Peyer's patch (tissue), 4 donors: ENCODE results near the gene GFOD1. TPM values are rescaled to one million over a fixed set of nuclear protein-coding genes. Genes with fewer than 3 reads are reported as not detected.

ENCODE experiments used
- DNase-seq, 3 donors: peaks; one replicate each; pipeline ENCODE4 v3.0.0-alpha.2; 2017 to 2019
- H3K27ac ChIP-seq, 4 donors: fragments of 200-600 bp; sonication (generic); one replicate each; pipeline ENCODE4 v1.5.1; 2016 to 2019
- H3K27me3 ChIP-seq, 2 donors: fragments of 200-600 bp; sonication (generic); one replicate each; pipeline ENCODE4 v1.5.1; 2019
- H3K36me3 ChIP-seq, 3 donors: fragments of 200-600 bp; sonication (generic); one replicate each; pipeline ENCODE4 v1.5.1; 2016 to 2019
- H3K4me1 ChIP-seq, 4 donors: fragments of 200-600 bp; sonication (generic); one replicate each; pipeline ENCODE4 v1.5.1; 2016 to 2019
- H3K4me3 ChIP-seq, 4 donors: fragments of 200-600 bp; sonication (generic); 1 replicate in 3 of 4; 2 replicates in 1 of 4; pipeline ENCODE4 v1.5.1; 2016 to 2019; ENCODE audit warnings: mild to moderate bottlenecking in 1 of 4
- H3K9me3 ChIP-seq, 4 donors: fragments of 200-600 bp; sonication (generic); one replicate each; pipeline ENCODE4 v1.5.1; 2016 to 2019; ENCODE audit warnings: mild to moderate bottlenecking in 1 of 4
- POLR2A ChIP-seq, 2 donors: fragments of 450-650 bp; IDR thresholded peaks; one replicate each; pipeline ENCODE4 v1.5.1; 2017; ENCODE audit warnings: antibody characterized with exemption in 2 of 2, mild to moderate bottlenecking in 2 of 2, moderate library complexity in 2 of 2
- total RNA-seq, 4 donors: library from RNA; depleted of rRNA; stranded (reverse); fragments of >200 nt; gene quantifications; one replicate each; pipeline ENCODE4 v1.1.0, GENCODE V29; 2016
- TF ChIP-seq, protein P1 (sequence below), 6 experiments: fragments of 450-650 bp in 4 of 6; fragments of 200-600 bp in 2 of 6; sonication (generic) in 1 of 6; IDR thresholded peaks; one replicate each; pipeline ENCODE4 v1.5.1; 2017 to 2019; ENCODE audit warnings: antibody characterized with exemption in 6 of 6, mild to moderate bottlenecking in 3 of 6, moderate library complexity in 1 of 6

GFOD1 gene
- total RNA-seq, 4 donors from 2014 or later, result 10.7 to 24.2 (median 17.6) TPM

DNA sequence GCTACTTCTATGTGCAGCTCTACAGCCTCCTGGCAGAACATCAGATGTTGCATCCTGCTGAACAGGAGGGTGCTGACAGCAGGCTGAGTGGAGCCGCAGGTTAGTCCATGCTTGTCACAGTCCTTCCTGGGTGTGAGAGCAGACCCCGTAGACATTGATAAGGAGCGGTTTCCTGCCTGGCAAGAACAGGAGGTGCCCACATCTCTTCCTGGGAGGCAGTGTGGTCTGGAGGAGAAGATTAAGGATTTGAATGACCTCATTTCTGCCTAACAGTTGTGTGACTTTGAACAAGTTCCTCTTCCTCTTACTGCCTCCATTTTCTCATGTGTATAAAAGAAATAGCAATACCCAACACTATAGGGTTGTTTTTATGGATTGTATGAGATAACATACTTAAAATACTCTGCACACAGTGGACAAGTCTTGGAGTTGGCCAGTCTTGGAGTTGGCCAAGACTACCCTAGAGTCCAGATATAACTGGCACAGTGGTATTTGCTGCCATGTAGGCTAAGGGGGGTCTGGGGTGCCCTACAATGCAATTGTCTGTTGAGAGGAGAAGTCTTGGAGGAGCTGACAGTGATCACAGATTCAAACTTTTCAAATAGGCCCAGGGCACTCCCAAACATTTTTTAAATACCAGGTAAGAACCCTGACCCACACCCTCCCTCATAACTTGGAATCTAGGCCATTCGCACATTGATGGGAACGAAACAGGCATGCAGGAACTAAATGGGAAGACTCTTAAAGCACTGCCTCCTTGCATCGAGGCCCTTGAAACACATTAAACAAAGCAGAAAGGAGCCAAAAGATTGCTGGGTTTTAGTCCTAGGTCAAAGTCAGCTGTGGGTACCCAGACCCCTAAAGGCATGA, 126.5 kb downstream of the GFOD1 start:
- Histone ChIP-seq H3K4me3 (no peak overlapping the region), H3K27me3 (no peaks in the 10 kb centered on the region), H3K9me3 (no peaks in the 10 kb centered on the region), H3K36me3 (peaks cover 0 to 14% (median 0%) of the 10 kb centered on the region in 3 donors), H3K27ac (no peak overlapping the region), H3K4me1 (peaks cover 0 to 6% (median 2%) of the 10 kb centered on the region in 4 donors)
- TF ChIP-seq POLR2A (IDR thresholded peaks at IDR 0.05), result no peak
- TF ChIP-seq, protein P1, sequence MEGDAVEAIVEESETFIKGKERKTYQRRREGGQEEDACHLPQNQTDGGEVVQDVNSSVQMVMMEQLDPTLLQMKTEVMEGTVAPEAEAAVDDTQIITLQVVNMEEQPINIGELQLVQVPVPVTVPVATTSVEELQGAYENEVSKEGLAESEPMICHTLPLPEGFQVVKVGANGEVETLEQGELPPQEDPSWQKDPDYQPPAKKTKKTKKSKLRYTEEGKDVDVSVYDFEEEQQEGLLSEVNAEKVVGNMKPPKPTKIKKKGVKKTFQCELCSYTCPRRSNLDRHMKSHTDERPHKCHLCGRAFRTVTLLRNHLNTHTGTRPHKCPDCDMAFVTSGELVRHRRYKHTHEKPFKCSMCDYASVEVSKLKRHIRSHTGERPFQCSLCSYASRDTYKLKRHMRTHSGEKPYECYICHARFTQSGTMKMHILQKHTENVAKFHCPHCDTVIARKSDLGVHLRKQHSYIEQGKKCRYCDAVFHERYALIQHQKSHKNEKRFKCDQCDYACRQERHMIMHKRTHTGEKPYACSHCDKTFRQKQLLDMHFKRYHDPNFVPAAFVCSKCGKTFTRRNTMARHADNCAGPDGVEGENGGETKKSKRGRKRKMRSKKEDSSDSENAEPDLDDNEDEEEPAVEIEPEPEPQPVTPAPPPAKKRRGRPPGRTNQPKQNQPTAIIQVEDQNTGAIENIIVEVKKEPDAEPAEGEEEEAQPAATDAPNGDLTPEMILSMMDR (IDR thresholded peaks at IDR 0.05), result no peak
- no peak for DNase-seq

DNA sequence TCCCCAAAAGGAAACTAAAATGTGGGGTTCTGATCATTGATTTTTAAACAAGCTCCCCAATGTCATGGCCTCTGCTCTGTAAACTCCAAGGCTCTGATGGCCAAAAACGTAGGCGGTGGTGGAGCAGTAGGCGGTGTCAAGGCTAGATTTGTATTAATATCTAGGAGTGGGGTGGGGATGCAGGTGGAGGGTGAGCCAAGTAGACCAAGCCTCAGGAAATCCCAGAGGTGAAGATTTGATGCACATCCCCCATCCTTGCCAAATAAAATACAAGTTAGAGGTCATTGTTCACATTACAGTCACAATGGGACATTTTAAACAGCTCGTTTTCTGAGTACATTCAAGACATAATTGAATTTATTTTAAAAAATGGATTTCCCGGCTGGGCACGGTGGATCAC, 128.1 kb downstream of the GFOD1 start:
- no peaks in the 10 kb centered on the region for H3K27me3 ChIP-seq
- no peak overlapping the region for H3K27ac ChIP-seq
- no peak for TF ChIP-seq POLR2A (IDR thresholded peaks at IDR 0.05)
- TF ChIP-seq, protein P1 (IDR thresholded peaks at IDR 0.05), result no peak
- peaks cover 0 to 2% (median 0%) of the 10 kb centered on the region in 3 donors for H3K36me3 ChIP-seq
- peaks cover 0 to 16% (median 13%) of the 10 kb centered on the region in 4 donors for H3K4me1 ChIP-seq
- H3K9me3 ChIP-seq, result no peaks in the 10 kb centered on the region
- DNase-seq, result no peak
- no peak overlapping the region for H3K4me3 ChIP-seq

- Histone ChIP-seq H3K27me3 (no peaks in the 10 kb centered on the region), H3K4me1 (peaks cover 0 to 22% (median 15%) of the 10 kb centered on the region in 4 donors), H3K4me3 (no peak overlapping the region), H3K36me3 (no peaks in the 10 kb centered on the region), H3K9me3 (no peaks in the 10 kb centered on the region), H3K27ac (no peak overlapping the region)
- DNase-seq, result no peak
- TF ChIP-seq, protein P1 (IDR thresholded peaks at IDR 0.05), result no peak
- TF ChIP-seq POLR2A (IDR thresholded peaks at IDR 0.05), result no peak
These were observed 128.9 kb downstream of the GFOD1 start for GRCh38 chr6:13358511-13358910.

DNA sequence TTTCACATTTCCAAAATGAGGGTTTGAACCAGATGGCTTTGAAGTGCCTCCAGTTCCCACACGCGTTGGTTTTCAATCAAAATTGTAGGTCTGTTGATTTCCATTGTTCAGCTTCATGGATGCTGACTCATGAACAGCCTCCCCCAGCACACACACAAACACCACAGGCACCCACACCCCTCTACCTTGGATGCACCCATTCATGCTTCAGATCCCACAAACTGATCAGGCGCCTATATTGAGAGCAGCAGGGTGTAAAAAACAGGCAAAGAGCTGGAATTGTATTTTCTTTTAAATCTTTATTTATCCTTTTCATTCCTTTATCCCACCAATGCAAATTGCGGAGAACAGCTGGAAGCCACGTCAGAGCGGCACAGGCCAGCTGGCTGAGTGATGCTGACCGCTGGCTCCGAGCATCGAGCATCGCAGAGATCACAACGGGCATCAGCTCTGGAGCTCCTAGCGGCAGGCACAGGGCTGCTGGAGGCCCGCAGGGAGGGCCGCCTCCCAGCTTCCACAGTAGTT, 129.8 kb downstream of the GFOD1 start:
- Histone ChIP-seq H3K27me3 (no peaks in the 10 kb centered on the region), H3K27ac (no peak overlapping the region), H3K36me3 (no peaks in the 10 kb centered on the region), H3K9me3 (no peaks in the 10 kb centered on the region), H3K4me1 (peaks cover 0 to 22% (median 15%) of the 10 kb centered on the region in 4 donors), H3K4me3 (no peak overlapping the region)
- TF ChIP-seq, protein P1 (IDR thresholded peaks at IDR 0.05), result no peak
- TF ChIP-seq POLR2A (IDR thresholded peaks at IDR 0.05), result no peak
- DNase-seq, result no peak

DNA sequence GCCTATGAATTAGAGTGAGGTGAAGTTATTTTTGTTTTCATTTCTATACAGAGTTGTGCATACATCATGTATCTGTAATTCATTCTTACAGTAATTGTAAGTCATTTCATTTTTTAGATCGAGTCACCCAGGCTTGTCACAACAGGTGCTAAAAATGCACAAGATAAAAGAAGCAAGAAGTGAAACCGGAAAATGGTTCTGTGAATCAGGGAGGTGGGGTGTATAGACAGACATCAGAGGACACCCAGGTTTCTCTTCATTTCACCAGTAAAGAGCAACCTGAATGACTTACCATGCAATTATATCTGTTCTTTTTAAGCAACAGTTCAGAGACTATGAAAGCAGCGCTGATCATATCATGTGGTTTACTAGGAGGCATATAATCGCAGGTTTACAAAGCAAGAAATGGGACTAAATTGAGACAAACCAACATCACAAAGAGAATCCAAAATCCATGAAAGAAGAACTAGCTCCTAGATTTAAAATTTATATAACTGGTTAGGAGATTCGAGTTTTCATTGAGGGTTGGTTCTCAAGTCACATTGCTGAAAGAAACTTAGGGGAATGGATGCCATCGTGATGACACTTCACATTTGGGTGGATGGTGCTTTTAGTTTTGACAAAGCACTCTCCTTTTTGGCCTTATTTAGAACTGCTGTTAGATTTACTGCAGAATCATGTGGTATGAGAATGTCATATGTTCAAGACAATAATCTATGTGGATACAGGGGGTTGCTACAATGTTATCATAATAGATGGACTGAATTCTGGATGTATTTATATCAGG, 131.2 kb downstream of the GFOD1 start:
- peak in 1 of 3 donors; percentile 36 for DNase-seq
- TF ChIP-seq, protein P1 (IDR thresholded peaks at IDR 0.05), result no peak
- no peak for TF ChIP-seq POLR2A (IDR thresholded peaks at IDR 0.05)
- H3K27ac ChIP-seq, result peak overlapping the region; percentile 51 to 81 (median 60)
- H3K4me3 ChIP-seq, result peak overlapping the region in 1 of 4 donors; percentile 25
- no peaks in the 10 kb centered on the region for H3K27me3 ChIP-seq
- no peaks in the 10 kb centered on the region for H3K9me3 ChIP-seq
- no peaks in the 10 kb centered on the region for H3K36me3 ChIP-seq
- peaks cover 0 to 22% (median 15%) of the 10 kb centered on the region in 4 donors for H3K4me1 ChIP-seq
